Neural crest cell (in vitro differentiated cells): Measurements from ENCODE around the gene PLGRKT. TPM values are rescaled to one million over a fixed set of nuclear protein-coding genes. Genes with fewer than 3 reads are reported as not detected.

Source experiments
- DNase-seq: peaks from one replicate; pipeline ENCODE4 v3.0.0; 2021; ENCODE audit warnings: low read depth, mixed read lengths, low spot score
- H3K27ac Mint-ChIP-seq: one replicate; pipeline ENCODE4 v1.8.0; 2021; ENCODE audit warnings: mild to moderate bottlenecking, mixed read lengths; ENCODE audit not compliant: unreplicated experiment
- H3K27me3 Mint-ChIP-seq: 2 replicates; pipeline ENCODE4 v1.8.0; 2021; ENCODE audit warnings: low read depth, mild to moderate bottlenecking, mixed read lengths
- H3K36me3 Mint-ChIP-seq: 2 replicates; pipeline ENCODE4 v1.8.0; 2021; ENCODE audit warnings: low read depth, mild to moderate bottlenecking, mixed read lengths
- H3K4me1 Mint-ChIP-seq: 2 replicates; pipeline ENCODE4 v1.8.0; 2021; ENCODE audit warnings: mixed read lengths
- H3K4me3 Mint-ChIP-seq: one replicate; pipeline ENCODE4 v1.8.0; 2021; ENCODE audit warnings: mild to moderate bottlenecking, mixed read lengths
- H3K9me3 Mint-ChIP-seq: 2 replicates; pipeline ENCODE4 v1.8.0; 2021; ENCODE audit warnings: mixed read lengths
- CTCF ChIP-seq: fragments of 200-600 bp; sonication (generic); conservative IDR thresholded peaks from 2 replicates; pipeline ENCODE4 v1.5.0; 2021; ENCODE audit warnings: antibody characterized with exemption, mild to moderate bottlenecking
- total RNA-seq: library from RNA; stranded (reverse); gene quantifications from 2 replicates; pipeline ENCODE4 v1.2.1, GENCODE V29; 2021

The PLGRKT gene
- total RNA-seq, 1 donor from 2014 or later: 24.6 TPM

GRCh38 chr9:5459289-5459829 lies 21.6 kb upstream of the PLGRKT start:
- no peak for DNase-seq
- Mint-ChIP-seq H3K27me3 (no peaks in the 10 kb centered on the region), H3K36me3 (no peaks in the 10 kb centered on the region), H3K4me1 (no peaks in the 10 kb centered on the region), H3K4me3 (no peak overlapping the region), H3K27ac (no peak overlapping the region), H3K9me3 (no peaks in the 10 kb centered on the region)
- TF ChIP-seq CTCF: no peak

GRCh38 chr9:5455181-5455580 lies 17.5 kb upstream of the PLGRKT start:
- Mint-ChIP-seq H3K27ac (no peak overlapping the region), H3K4me3 (no peak overlapping the region), H3K27me3 (peaks cover under 1% of the 10 kb centered on the region), H3K9me3 (no peaks in the 10 kb centered on the region), H3K36me3 (peaks cover 3% of the 10 kb centered on the region), H3K4me1 (peaks cover 5% of the 10 kb centered on the region)
- TF ChIP-seq CTCF: no peak
- no peak for DNase-seq

- Mint-ChIP-seq H3K36me3 (peaks cover 3% of the 10 kb centered on the region), H3K9me3 (no peaks in the 10 kb centered on the region), H3K27me3 (peaks cover 2% of the 10 kb centered on the region), H3K27ac (no peak overlapping the region), H3K4me1 (peaks cover 8% of the 10 kb centered on the region), H3K4me3 (no peak overlapping the region)
- no peak for TF ChIP-seq CTCF
- no peak for DNase-seq
These were observed 15.9 kb upstream of the PLGRKT start for GRCh38 chr9:5453673-5454072.

GRCh38 chr9:5453004-5453403 lies 15.3 kb upstream of the PLGRKT start:
- TF ChIP-seq CTCF: no peak
- peaks cover 8% of the 10 kb centered on the region for H3K4me1 Mint-ChIP-seq

GRCh38 chr9:5452286-5452609 lies 14.5 kb upstream of the PLGRKT start:
- TF ChIP-seq CTCF: no peak
- H3K36me3 Mint-ChIP-seq: peaks cover 3% of the 10 kb centered on the region
- H3K4me3 Mint-ChIP-seq: no peak overlapping the region
- DNase-seq: no peak
- no peak overlapping the region for H3K27ac Mint-ChIP-seq
- peaks cover 8% of the 10 kb centered on the region for H3K4me1 Mint-ChIP-seq
- H3K27me3 Mint-ChIP-seq: peaks cover 9% of the 10 kb centered on the region
- H3K9me3 Mint-ChIP-seq: no peaks in the 10 kb centered on the region

More at GRCh38 chr9:5453004-5453403, 15.3 kb upstream of the PLGRKT start:
- H3K36me3 Mint-ChIP-seq: peaks cover 3% of the 10 kb centered on the region
- H3K4me3 Mint-ChIP-seq: no peak overlapping the region
- H3K9me3 Mint-ChIP-seq: no peaks in the 10 kb centered on the region
- peaks cover 6% of the 10 kb centered on the region for H3K27me3 Mint-ChIP-seq
- DNase-seq: no peak
- H3K27ac Mint-ChIP-seq: no peak overlapping the region
